ENCODE results near the gene HOXD8.

Gene HOXD8

GRCh38 chr2:176091329-176092258, 37.9 kb upstream of the HOXD8 start:
- no peak for DNase-seq

- no peak for DNase-seq
Observed at GRCh38 chr2:176092270-176093144, 37.0 kb upstream of the HOXD8 start, which contains the start of gene HOXD13. TSS of gene HOXD13 (plus strand) at chr2:176092721. CDS start at chr2:176092891, 170 bp downstream.

GRCh38 chr2:176093145-176093897, 36.2 kb upstream of the HOXD8 start:
- no peak for DNase-seq

- no peak for DNase-seq
Observed at GRCh38 chr2:176093898-176094249, 35.6 kb upstream of the HOXD8 start.

- DNase-seq, result no peak
Observed at GRCh38 chr2:176094349-176094748, 35.2 kb upstream of the HOXD8 start.

- DNase-seq, result no peak
Observed at GRCh38 chr2:176095421-176095820, 34.1 kb upstream of the HOXD8 start.

- DNase-seq, result no peak
Observed at GRCh38 chr2:176096243-176096985, 33.1 kb upstream of the HOXD8 start.

GRCh38 chr2:176096986-176097819, 32.3 kb upstream of the HOXD8 start:
- peak; percentile 58 for DNase-seq

GRCh38 chr2:176097820-176098365, 31.6 kb upstream of the HOXD8 start:
- no peak for DNase-seq

GRCh38 chr2:176098366-176099158, 30.9 kb upstream of the HOXD8 start:
- no peak for DNase-seq

- no peak for DNase-seq
Observed at GRCh38 chr2:176099159-176099727, 30.3 kb upstream of the HOXD8 start.

GRCh38 chr2:176099728-176100546, 29.6 kb upstream of the HOXD8 start, which contains the start of gene HOXD12:
TSS of gene HOXD12 (plus strand) at chr2:176099795. CDS start at chr2:176099802, 7 bp downstream.
- no peak for DNase-seq

GRCh38 chr2:176100547-176101140, 28.9 kb upstream of the HOXD8 start:
- DNase-seq, result no peak

- DNase-seq, result no peak
Observed at GRCh38 chr2:176101216-176101830, 28.2 kb upstream of the HOXD8 start.

- DNase-seq, result no peak
Observed at GRCh38 chr2:176101842-176102241, 27.7 kb upstream of the HOXD8 start.

GRCh38 chr2:176102309-176102866, 27.1 kb upstream of the HOXD8 start:
- DNase-seq, result no peak

GRCh38 chr2:176103194-176103593, 26.3 kb upstream of the HOXD8 start:
- no peak for DNase-seq
